Stimulated activated CD4-positive, alpha-beta T cell treated with anti-CD3 and anti-CD28 coated beads, Interleukin-15, amount 100 ng/mL, for 24 hours (primary cell): ENCODE measurements around the gene PLXNC1.

Experiments used
- DNase-seq: peaks from one replicate; pipeline ENCODE4 v3.0.0-alpha.2; 2020

Gene PLXNC1

GRCh38 chr12:94267921-94268471, 119.6 kb downstream of the PLXNC1 start:
- DNase-seq: no peak

DNA sequence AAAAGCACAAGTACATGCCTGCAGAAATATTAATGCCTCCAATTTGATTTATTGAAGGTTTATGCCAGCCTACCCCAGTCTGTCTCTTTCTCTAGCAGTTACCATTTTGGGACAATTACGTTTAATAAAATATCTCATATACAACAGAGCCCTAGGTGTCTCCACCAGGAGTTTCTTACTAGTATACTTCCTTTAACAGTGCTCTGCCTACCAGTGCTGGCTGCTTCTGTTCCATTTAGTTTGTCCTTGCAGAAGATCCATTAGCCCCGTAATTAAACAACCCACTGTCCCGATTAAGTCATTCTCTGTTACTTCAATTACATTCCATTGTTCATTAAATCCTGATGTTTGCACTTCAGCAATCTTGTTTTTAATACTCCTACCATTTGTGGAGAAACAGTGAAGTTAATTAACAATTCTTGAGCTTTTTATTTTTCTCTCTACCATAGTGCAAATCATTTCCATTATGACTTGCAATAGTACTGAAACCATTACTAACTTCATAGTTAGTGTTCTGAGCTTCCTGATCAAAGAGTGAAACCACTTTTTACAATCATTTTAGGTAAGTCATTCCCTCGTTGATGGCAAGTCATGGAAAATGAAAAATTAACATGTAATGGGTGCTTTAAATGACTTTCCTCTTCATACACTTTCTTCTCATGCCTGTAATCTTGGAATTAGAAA, 121.1 kb downstream of the PLXNC1 start:
- no peak for DNase-seq

- no peak for DNase-seq
These were observed 123.0 kb downstream of the PLXNC1 start for GRCh38 chr12:94271351-94271750.

GRCh38 chr12:94272280-94272679, 123.9 kb downstream of the PLXNC1 start:
- DNase-seq: no peak

DNA sequence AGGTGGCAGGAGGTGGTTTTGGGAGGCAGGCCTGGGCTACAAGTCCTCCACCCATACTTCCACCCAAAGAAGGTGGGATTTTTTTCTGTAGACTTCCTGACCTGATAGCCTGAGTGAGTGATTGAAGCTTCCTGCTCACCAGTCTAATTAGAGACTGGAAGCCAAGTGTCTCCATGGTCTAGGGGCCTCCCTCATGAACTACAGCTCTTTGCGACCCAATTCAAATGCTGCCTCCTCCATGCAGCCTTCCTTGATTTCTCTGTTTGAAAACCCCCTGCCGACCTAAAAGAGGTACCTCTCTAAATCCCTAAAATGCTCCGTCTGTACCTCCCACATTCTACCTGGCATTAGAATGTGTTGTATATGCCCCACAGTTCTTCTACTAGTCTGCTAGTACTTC, 124.9 kb downstream of the PLXNC1 start:
- no peak for DNase-seq

DNA sequence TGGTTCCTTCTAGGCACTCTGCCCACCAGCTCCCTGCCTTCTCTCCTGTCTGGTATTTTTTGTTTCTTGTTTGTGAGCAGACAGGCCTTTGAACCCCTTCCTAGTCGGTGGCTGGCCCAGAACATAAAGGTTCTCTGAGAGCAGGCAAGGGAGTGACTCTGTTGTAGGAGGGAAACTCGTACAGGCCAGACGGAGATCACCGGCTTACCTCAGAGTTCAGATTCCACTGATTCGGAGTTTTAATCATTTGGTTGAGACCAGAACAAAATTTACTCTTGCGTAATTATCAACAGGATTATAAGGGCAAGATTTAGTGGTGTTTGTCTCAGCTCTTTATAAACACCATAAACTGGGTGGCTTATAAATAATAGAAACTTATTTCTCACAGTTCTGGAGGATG, 128.3 kb downstream of the PLXNC1 start:
- DNase-seq: no peak

DNA sequence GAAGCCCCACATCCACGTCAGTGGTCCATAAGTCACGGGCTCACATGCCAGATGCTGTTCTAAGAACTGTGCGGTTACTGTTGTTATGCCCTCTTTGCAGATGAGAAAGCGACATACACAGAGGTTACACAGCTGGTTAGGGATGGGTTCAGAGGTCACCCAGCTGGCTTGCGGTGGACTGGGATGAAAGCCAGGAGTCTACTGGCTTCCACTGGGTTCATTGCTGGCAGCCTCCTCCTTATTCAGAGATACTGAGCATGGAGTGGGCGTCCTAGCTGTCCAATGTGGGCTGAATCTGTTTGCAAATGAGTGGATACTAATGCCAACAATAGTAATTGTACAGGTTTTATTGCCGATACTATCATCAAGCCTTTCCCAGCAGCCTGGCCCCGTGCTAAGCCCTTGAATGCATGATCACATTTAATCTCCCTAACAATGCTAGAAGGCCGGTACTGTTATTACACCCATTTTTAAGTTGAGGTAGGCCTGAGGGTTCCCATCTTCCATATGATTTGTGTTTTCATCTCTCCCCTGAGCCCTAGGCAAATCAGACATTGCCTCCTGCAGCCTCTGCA, 129.1 kb downstream of the PLXNC1 start:
- no peak for DNase-seq

DNA sequence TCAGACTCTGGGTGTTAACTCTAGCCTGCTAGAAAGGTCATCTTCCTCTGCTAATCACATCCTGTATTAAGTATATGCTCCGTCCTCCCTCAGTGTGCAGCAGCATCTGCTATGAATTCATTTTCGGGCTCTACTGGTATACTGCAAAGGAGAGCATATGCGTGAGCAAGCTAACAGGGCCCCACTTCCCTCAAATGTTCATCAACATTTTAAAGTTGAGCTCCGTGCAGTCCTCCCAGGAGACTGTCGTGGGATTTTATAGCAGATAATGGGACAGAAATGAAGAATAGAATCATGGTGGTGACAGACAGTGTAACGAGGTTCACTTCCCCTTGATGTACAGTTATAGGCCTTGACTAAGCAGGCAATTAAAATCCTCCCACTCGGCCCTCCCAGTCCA, 131.7 kb downstream of the PLXNC1 start:
- DNase-seq: no peak

DNA sequence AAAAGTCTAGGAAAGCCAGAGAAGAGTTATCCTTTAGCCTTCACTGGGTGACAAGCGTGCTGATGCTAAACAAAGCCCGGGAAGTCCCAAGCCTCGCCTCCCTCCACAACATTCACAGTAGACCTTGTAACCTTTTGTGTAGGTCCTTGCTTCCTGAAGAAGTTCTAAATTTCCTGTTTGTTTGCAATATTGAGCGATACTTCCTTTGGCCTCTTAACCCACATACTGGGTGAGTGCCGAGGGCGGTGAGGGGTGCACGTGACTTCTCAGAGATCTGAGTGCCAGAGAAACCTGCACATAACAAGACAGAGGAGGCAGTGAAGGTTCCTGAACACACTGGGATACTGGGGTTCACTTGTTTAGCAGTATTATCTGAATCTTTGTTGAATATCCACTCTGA, 134.3 kb downstream of the PLXNC1 start:
- peak; percentile 44 for DNase-seq

DNA sequence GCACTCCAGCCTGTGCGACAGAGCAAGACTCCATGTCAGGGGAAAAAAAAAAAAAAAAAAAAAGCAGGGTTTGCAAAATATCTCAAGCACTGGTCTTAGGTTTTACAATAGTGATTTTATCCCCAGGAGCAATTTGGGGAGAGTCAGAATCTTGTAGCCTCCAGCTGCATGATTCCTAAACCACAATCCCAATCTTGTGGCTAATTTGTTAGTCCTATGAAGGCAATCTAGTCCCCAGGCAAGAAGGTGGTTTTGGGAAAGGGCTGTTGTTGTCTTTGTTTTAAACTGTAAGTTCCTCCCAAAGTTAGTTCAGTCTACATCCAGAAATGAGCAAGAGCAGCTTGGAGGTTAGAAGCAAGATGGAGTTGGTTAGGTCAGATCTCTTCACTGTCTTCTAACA, 135.7 kb downstream of the PLXNC1 start:
- DNase-seq: no peak

DNA sequence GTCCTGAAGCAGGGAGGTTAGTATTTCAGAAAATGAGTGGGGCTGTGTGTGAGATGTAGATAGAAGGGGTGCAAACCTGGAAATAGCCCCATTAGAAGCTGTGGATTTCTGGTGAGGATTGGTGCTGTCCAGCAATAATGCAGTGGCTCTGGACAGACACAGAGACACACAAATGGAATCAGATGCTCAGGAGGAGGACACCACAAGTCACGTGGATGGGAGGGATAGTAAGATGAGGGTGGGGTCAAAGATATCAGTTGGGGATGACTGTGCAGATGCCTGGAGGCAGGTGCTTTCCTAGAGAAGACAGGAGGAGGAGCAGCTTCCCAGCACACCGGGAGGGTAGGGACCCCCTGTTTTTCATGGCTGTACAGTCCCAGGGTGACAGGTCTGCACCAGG, 136.5 kb downstream of the PLXNC1 start:
- no peak for DNase-seq

DNA sequence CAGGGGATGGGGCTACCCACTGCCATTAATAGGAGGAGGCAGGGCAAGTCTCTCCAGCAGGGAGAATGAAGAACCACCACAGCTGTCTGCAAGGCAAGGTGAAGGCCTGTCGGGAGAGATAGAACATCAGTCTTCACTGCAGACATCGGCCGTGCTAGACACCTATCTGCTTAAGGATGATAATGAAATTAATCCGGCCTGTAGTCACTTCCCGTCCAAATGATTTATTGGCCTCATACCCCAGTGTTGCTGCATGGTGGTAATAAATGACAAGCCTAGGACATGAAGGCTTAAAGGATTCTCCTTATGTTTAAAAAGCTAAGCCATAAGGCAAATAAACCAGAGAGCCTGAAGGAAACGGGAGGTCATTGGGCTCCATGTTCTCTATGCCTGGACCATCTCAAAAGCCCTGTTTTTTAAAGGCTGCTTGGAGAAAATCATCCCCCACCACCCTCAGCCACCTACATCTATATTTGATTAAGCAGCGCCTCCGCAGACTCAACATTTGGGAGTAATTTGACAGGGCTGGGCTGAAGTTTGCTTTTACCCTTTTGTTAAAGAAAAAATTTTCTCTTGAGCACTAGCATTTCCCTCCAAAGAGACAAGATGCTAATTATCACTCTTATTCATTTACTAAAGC, 137.7 kb downstream of the PLXNC1 start:
- DNase-seq: no peak

- DNase-seq: no peak
These were observed 138.3 kb downstream of the PLXNC1 start for GRCh38 chr12:94286583-94287244.

GRCh38 chr12:94287245-94287628, 138.9 kb downstream of the PLXNC1 start:
- no peak for DNase-seq

GRCh38 chr12:94289461-94290312, 141.3 kb downstream of the PLXNC1 start:
- DNase-seq: no peak

DNA sequence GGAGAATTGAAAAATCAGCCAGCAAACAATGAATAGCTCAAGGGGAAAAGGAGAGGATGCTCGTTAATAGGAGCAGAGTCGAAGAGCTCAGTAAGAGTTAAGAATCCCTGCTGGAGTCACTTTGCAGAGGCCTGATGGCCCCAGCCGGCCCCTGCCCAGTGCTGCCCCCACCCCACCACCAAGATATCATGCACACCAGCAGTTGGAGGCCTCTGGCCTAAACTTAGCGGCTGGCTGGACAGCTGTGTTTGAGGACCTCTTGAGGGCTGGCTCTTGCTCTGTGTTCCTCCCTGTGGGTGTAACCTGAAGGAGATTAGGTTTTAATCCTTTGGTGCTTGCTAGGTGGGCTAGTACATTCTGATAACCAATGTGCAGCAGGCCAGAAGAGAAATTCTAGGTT, 142.0 kb downstream of the PLXNC1 start:
- DNase-seq: no peak

- DNase-seq: no peak
These were observed 148.8 kb downstream of the PLXNC1 start for GRCh38 chr12:94297096-94297699.

DNA sequence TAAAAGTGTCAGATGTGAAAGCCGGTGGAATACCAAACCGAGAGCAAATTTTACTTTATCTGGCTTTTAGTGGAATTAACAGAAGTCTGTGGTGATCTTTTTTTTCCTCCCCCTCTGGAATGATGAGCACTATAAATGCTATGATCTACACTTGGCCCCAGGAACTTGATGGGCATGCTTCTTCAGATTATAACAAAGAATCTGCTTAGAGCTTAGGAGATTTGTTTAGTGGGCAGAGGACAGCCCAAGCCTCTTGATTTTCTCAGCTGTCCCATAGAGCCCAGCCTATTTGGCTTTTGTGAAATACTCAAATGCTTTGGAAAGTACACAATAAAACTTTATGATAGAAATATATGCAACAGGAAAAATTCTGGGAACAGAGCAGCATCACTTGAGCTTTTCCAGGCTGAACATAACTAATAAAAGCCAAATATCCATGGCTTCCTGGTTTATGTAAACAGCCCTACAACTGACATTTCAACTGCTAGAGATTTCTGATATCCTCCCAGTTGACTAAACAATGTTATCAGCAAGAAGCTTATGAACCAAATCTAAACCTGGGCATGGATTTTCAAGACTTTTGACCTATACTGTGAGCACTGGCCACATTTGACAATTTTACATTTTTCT, 149.6 kb downstream of the PLXNC1 start:
- DNase-seq: no peak

DNA sequence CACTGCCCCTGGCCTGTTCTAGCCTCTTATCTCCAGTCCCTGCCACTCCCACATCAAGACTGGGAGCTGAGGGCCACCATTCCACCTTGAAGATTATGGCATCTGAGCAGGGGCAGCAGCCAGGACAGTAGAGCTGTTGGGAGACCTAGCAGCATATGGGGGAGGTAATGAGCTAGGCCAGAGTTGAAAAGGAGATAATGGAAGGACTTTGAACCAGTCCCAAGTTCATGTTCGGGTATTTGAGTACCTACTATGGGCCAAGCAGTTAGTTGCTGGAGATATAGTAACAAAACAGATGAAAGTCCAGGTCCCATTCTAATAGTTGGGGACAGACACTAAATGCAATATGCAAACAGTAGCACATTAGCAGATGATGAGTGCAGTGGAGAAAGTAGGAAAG, 151.5 kb downstream of the PLXNC1 start:
- DNase-seq: no peak

- DNase-seq: no peak
These were observed 155.6 kb downstream of the PLXNC1 start for GRCh38 chr12:94304012-94304411.

DNA sequence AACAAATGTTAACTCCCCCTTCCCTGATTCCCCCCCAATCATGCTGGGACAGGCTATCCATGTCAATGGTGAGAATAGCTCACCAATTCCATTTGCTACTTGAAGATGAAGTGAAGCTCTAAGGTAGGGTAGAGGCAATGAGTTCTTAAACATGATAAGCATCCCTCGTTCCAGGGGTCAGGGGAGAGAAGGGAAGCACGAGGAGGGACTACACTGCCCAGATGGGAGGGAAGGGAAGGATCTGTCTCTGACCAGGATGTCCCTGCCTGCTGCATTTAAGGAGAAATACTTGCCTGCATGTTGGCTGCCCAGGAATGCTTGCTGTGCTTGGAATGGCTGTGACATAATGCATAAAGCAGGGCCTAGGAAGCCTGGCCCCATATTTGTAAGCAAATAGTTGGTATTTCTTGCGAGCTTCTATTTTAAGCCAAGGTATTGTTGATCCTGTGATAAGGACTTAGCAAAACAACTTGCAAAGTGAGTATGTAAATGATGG, 156.2 kb downstream of the PLXNC1 start:
- DNase-seq: no peak
